Memory B cell (primary cell): Measurements from ENCODE around the gene CDX1.

ENCODE experiments used
- ATAC-seq: fragments of 150-1000 bp; cut with Tn5 transposase; 2 replicates; pipeline ENCODE4 v1.10.0; 2021; ENCODE audit warnings: low read depth, mild to moderate bottlenecking, moderate library complexity
- DNase-seq, 2 donors: peaks; one replicate each; pipeline ENCODE4 v3.0.0; 2022; ENCODE audit warnings: low spot score in 2 of 2
- H3K27ac Mint-ChIP-seq: one replicate; pipeline ENCODE4 v1.8.0; 2022; ENCODE audit warnings: mild to moderate bottlenecking, moderate library complexity, mixed read lengths
- H3K27me3 Mint-ChIP-seq: one replicate; pipeline ENCODE4 v1.8.0; 2022; ENCODE audit warnings: mixed read lengths
- H3K36me3 Mint-ChIP-seq: one replicate; pipeline ENCODE4 v1.8.0; 2022; ENCODE audit warnings: mild to moderate bottlenecking, mixed read lengths
- H3K4me1 Mint-ChIP-seq: one replicate; pipeline ENCODE4 v1.8.0; 2022; ENCODE audit warnings: mixed read lengths
- H3K4me3 Mint-ChIP-seq: one replicate; pipeline ENCODE4 v1.8.0; 2022; ENCODE audit warnings: mild to moderate bottlenecking, moderate library complexity, mixed read lengths
- H3K9me3 Mint-ChIP-seq: one replicate; pipeline ENCODE4 v1.8.0; 2022; ENCODE audit warnings: mixed read lengths

CDX1 gene

GRCh38 chr5:150158170-150158949 lies 8.2 kb upstream of the CDX1 start:
- ATAC-seq (no peak), DNase-seq (no peak)
- Mint-ChIP-seq H3K36me3 (no peaks in the 10 kb centered on the region), H3K4me1 (peaks cover 27% of the 10 kb centered on the region), H3K27ac (no peak overlapping the region), H3K27me3 (peaks cover 2% of the 10 kb centered on the region), H3K4me3 (no peak overlapping the region), H3K9me3 (no peaks in the 10 kb centered on the region)

DNA sequence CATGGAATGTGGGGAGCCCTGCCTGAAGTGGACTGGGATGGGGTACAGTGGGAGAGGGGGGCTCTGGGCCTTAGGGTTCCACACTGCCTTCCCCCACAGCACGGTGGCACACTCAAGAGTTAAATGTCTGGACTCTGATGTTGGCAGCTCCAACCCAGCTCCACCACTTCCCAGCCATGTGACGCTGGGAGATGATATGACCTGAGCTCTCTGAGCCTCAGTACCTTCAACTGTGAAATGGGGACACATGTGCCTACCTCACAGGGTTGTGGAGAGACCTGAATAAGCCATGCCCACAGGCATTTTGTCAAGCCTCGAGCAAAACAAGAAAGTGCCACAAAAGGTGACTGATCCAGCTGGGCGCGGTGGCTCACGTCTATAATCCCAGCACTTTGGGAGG lies 7.5 kb upstream of the CDX1 start:
- ATAC-seq: no peak
- no peak overlapping the region for H3K4me3 Mint-ChIP-seq

DNA sequence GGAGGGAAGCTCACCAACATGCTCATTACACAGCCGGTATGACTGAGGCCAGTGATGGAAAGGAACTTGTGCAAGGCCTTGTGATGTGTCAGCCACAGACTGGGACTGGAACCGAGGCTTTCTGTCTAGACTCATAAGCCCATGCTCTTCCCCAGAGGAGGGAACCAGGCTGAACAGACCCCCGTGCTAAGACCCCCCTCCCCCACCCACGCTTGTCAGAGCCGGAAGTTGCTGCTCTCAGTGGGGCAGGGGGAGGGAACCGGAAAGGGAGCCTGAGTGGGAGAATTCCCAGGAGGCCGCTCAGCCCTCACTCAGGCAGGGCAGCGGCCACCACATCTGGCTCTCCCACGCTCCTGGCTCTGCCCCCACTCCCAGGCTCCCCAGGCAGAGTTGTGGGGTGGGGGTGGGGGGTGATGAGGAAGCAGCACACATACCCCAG lies 6.8 kb upstream of the CDX1 start:
- Mint-ChIP-seq H3K27ac (no peak overlapping the region), H3K9me3 (no peaks in the 10 kb centered on the region), H3K36me3 (no peaks in the 10 kb centered on the region), H3K4me3 (no peak overlapping the region), H3K4me1 (peaks cover 23% of the 10 kb centered on the region), H3K27me3 (peaks cover 2% of the 10 kb centered on the region)
- ATAC-seq (no peak), DNase-seq (no peak)

More for the DNA sequence above, 7.5 kb upstream of the CDX1 start:
- no peak for DNase-seq
- no peaks in the 10 kb centered on the region for H3K9me3 Mint-ChIP-seq
- H3K4me1 Mint-ChIP-seq: peaks cover 27% of the 10 kb centered on the region
- H3K27ac Mint-ChIP-seq: no peak overlapping the region
- H3K27me3 Mint-ChIP-seq: peaks cover 2% of the 10 kb centered on the region
- H3K36me3 Mint-ChIP-seq: no peaks in the 10 kb centered on the region

GRCh38 chr5:150160448-150161081 lies 6.0 kb upstream of the CDX1 start:
- ATAC-seq (no peak), DNase-seq (no peak)
- no peaks in the 10 kb centered on the region for H3K9me3 Mint-ChIP-seq
- no peak overlapping the region for H3K4me3 Mint-ChIP-seq
- H3K27me3 Mint-ChIP-seq: peaks cover 2% of the 10 kb centered on the region
- no peaks in the 10 kb centered on the region for H3K36me3 Mint-ChIP-seq
- H3K27ac Mint-ChIP-seq: no peak overlapping the region
- peaks cover 20% of the 10 kb centered on the region for H3K4me1 Mint-ChIP-seq

DNA sequence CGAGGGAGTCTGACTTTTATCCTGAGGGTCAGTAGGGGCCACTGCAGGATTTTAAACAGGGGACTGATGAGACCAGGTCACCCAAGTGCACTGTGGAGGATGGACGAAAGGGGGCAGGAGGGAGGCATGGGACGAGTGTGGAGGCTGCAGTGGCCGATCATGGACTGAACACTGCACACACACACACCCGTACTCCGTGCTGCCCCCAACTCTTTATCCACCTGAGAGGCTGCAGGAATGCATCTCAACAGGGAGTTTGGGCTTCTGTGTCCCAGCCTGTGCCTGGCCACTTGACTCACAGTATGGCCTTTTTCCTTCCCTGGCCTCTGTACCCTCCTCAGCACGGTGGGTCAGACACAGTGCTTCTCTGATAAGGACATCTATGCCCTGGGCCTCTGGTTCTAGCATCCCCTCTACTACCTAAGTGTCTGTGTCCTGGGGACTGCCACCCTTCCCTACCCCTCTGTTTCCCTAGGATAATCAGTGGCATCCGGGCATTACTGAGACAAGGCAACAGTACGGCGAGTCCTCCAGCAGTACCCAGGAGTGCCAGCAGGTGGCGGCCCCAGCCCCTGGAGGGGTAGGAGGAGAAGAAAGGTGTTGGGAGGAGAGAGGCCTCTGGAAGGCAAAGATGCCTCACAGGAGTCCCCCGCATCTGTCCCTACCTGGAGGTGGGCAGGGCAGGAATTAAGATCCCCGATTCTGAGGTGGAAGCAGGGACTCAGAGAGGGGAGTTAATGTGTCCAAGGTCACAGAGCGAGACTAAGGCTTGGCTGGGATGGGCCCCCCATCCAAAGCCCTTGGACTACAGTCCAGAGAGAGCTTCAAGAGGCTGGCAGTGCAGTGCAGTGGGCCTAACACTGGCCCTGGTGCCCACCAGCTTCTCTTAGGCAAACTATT lies 5.1 kb upstream of the CDX1 start:
- DNase-seq: peak; percentile 75 to 85
- H3K4me1 Mint-ChIP-seq: peaks cover 13% of the 10 kb centered on the region
- H3K36me3 Mint-ChIP-seq: no peaks in the 10 kb centered on the region
- no peak overlapping the region for H3K27ac Mint-ChIP-seq
- peak; percentile 82 for ATAC-seq
- H3K4me3 Mint-ChIP-seq: no peak overlapping the region
- peaks cover 2% of the 10 kb centered on the region for H3K27me3 Mint-ChIP-seq
- no peaks in the 10 kb centered on the region for H3K9me3 Mint-ChIP-seq

DNA sequence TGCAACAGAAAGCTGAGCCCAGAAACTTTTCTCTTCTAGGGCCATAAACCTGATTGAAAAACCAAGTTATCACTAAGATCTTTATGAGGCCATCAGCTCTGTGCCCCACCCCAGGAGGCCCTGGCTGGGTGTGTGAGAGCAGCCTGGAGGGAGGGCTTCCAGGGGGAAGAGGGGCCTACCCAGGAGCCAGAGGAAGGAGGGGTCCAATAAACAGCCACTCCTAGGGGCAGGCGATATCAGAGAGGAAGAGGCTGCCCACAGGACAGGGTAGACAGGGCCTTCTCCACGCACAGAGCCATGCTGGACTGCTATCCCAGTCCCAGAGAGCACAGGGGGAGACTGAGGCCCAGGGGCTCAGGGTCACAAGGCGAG lies 4.5 kb upstream of the CDX1 start:
- Mint-ChIP-seq H3K9me3 (no peaks in the 10 kb centered on the region), H3K27ac (no peak overlapping the region), H3K4me3 (no peak overlapping the region), H3K27me3 (peaks cover 2% of the 10 kb centered on the region), H3K36me3 (no peaks in the 10 kb centered on the region), H3K4me1 (peaks cover 13% of the 10 kb centered on the region)
- ATAC-seq: no peak
- no peak for DNase-seq

DNA sequence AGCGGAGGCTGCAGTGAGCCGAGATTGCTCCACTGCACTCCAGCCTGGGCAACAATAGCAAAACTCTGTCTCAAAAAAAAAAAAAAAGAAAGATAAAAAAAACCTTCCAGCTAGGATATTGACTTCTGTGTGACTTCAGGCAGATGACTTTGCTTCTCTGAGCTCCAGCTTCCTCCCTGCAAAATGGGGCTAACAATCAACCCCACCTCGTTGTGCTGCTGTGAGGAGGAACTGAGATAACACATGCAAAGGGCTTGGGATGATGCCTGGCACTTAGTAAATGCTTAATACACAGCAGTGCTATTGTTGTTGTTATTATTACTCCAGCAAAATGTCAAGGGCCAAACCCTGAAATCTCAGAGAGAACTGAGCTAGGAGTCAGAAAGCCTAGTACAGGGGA lies 3.5 kb upstream of the CDX1 start:
- no peak for DNase-seq
- peaks cover 5% of the 10 kb centered on the region for H3K27me3 Mint-ChIP-seq
- no peak overlapping the region for H3K27ac Mint-ChIP-seq
- peaks cover 15% of the 10 kb centered on the region for H3K4me1 Mint-ChIP-seq
- no peak for ATAC-seq
- no peak overlapping the region for H3K4me3 Mint-ChIP-seq
- no peaks in the 10 kb centered on the region for H3K9me3 Mint-ChIP-seq
- no peaks in the 10 kb centered on the region for H3K36me3 Mint-ChIP-seq

DNA sequence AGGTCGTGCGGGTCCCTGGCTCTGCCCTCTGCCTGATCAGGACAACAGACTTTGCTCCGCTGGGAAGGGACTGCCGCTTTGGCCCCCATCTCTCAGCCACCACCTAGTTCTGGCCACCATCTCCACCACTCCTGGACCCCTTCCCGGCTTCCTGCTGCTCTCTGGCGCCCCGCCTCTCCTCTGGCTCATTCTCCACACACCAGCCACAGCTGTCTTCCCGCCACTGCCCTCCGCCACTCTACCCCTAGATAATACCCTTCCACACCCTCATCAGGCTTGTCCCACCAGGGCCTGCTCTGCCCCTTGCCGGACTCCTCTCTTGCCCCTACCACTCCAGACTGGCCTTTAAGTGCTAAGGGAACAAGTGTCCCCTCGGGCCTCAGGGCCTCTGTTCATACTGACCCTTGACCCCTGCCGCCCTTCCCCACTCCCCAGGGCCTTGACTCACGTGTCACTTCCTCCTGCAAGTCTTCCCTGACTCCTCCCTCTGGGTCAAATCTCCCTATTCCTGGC lies 3.0 kb upstream of the CDX1 start:
- DNase-seq (no peak), ATAC-seq (no peak)
- Mint-ChIP-seq H3K4me3 (no peak overlapping the region), H3K36me3 (no peaks in the 10 kb centered on the region), H3K27ac (no peak overlapping the region), H3K9me3 (no peaks in the 10 kb centered on the region), H3K4me1 (peaks cover 15% of the 10 kb centered on the region), H3K27me3 (peaks cover 11% of the 10 kb centered on the region)

DNA sequence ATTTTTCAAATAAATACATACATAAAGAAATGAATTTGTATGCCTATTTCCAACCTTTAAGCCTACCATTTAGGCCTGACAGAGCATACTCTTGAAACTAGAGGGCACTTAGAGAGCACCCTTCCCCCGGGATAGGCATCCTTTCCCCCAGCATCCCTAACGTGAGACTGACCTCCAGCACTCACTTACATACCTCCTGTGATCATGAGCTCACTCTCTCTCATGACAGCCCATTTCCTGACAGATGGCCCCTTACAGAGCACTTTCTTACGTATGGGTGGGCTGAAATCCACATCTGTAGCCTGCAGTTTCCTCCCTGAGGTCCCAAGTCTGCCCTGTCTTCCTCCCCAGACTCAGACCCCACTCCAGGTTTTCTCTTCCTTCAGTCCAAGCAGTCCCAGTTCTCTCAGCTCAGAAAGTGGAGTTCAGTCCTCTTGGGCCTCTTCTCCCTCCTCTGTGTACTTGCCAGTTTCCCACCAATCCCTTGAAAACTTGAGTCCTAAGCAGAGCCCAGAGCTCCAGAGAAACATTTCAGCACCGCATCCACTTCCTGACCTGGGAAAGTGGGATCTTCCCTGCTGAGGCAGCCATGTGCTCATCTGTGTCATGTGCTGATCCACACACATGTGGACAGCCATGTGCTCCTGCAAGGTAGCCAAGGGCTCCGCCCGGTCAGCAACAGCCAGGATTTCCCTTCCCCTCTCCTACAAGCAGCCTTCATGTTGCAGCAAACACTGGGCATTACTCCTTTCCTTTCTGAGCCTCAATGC lies 2.2 kb upstream of the CDX1 start:
- peaks cover 15% of the 10 kb centered on the region for H3K4me1 Mint-ChIP-seq
- peaks cover 13% of the 10 kb centered on the region for H3K27me3 Mint-ChIP-seq
- H3K4me3 Mint-ChIP-seq: no peak overlapping the region
- DNase-seq (no peak), ATAC-seq (no peak)
- no peaks in the 10 kb centered on the region for H3K9me3 Mint-ChIP-seq
- H3K27ac Mint-ChIP-seq: no peak overlapping the region
- no peaks in the 10 kb centered on the region for H3K36me3 Mint-ChIP-seq

- Mint-ChIP-seq H3K9me3 (no peaks in the 10 kb centered on the region), H3K4me3 (no peak overlapping the region), H3K4me1 (peaks cover 11% of the 10 kb centered on the region), H3K27ac (no peak overlapping the region), H3K27me3 (peaks cover 19% of the 10 kb centered on the region), H3K36me3 (no peaks in the 10 kb centered on the region)
- no peak for DNase-seq
- ATAC-seq: no peak
Measured at GRCh38 chr5:150166037-150166649, 435 bp upstream of the CDX1 start.

DNA sequence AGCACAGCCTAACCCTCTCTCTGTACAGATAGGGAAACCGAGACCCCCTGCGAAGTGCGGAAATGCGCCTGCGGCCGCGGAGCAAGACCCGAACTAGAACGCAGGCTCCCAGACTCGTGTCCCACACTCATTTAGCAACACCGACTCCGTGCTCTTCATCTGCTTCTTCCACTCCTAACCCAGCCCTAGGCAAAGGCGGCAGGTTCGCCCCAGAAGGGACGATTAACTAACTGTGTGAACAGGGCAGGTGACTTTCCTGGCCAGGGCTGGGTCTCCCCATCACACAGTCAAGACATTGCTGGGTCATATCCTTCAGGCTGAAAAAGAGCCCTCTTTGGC lies 903 bp downstream of the CDX1 start:
- peaks cover 25% of the 10 kb centered on the region for H3K27me3 Mint-ChIP-seq
- no peak for DNase-seq
- H3K36me3 Mint-ChIP-seq: no peaks in the 10 kb centered on the region
- H3K4me3 Mint-ChIP-seq: no peak overlapping the region
- no peak overlapping the region for H3K27ac Mint-ChIP-seq
- ATAC-seq: no peak
- peaks cover 6% of the 10 kb centered on the region for H3K4me1 Mint-ChIP-seq
- H3K9me3 Mint-ChIP-seq: no peaks in the 10 kb centered on the region

DNA sequence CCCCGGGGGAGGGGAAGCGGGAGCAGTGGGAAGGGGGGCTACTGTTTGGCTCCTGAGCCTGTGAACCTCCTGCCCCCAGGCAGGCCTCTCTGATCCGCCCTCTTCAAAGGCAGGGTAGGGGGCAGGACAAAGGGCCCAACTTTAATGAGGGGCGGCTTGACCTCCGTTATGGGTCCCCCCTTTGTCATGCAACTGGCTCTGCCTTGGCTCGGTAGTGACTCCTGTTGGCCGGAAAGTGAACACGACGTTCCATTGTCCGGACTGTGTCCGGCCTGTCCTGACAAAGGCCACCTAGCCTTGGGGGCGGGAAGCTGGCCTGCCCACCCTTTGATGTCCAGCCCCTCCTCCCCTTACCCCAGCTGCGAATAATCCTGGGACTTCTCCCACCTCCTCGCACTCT lies 1.3 kb downstream of the CDX1 start:
- Mint-ChIP-seq H3K9me3 (no peaks in the 10 kb centered on the region), H3K27me3 (peaks cover 25% of the 10 kb centered on the region), H3K27ac (no peak overlapping the region), H3K4me3 (no peak overlapping the region), H3K36me3 (no peaks in the 10 kb centered on the region), H3K4me1 (peaks cover 4% of the 10 kb centered on the region)
- DNase-seq (no peak), ATAC-seq (no peak)

DNA sequence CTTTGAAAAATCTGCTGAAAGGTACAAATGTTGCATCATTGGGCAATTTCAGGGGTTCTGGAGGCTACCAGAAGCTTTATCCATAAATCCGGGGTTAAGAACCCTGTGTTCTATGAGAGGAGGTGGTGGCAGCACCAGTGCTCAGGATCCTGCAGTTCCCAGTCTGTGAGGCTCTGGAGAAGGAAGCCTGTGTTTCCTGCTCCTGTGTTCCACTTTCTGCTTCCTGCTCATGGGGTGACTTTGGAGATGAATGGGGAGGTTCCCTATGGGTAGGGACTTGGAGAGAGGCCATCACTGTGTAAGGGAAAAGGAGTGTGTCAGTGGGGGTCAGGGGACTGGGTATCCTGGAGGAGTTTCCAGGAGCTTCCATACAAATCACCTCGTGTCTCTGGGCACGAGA lies 2.3 kb downstream of the CDX1 start:
- no peak overlapping the region for H3K4me3 Mint-ChIP-seq
- DNase-seq (no peak), ATAC-seq (no peak)
- H3K27me3 Mint-ChIP-seq: peaks cover 28% of the 10 kb centered on the region
- H3K27ac Mint-ChIP-seq: no peak overlapping the region
- H3K4me1 Mint-ChIP-seq: peaks cover 2% of the 10 kb centered on the region
- H3K9me3 Mint-ChIP-seq: no peaks in the 10 kb centered on the region
- H3K36me3 Mint-ChIP-seq: no peaks in the 10 kb centered on the region
